AG09309 (cell line): ENCODE results near the gene DEAF1.
"Not testable (repeated sequence)": the region's sequence is repeated elsewhere in the genome, so short reads cannot be mapped to it uniquely, and the experiment has no call there.

ENCODE experiments used
- DNase-seq: peaks from one replicate; pipeline ENCODE4 v3.0.0-alpha.2; 2010; ENCODE audit warnings: low read depth
- H3K4me3 ChIP-seq: 2 replicates; pipeline ENCODE4 v1.5.1; 2011; ENCODE audit warnings: mild to moderate bottlenecking, low read depth, low read length, moderate library complexity; ENCODE audit not compliant: control insufficient read depth
- CTCF ChIP-seq: IDR thresholded peaks from 2 replicates; pipeline ENCODE4 v1.5.1; 2011; ENCODE audit warnings: mild to moderate bottlenecking, low read depth, low read length, inconsistent platforms; ENCODE audit not compliant: insufficient read depth, control insufficient read depth; ENCODE audit errors: missing control alignments

The DEAF1 gene

GRCh38 chr11:694563-695287, at the start of gene DEAF1:
Gene DEAF1, minus strand, starts transcription at chr11:695222. Its CDS starts 175 bp downstream, at chr11:695047.
- H3K4me3 ChIP-seq, result peak within 1 kb of the TSS; percentile 53
- DNase-seq, result peak; percentile 84
- TF ChIP-seq CTCF, result no peak

- no peak overlapping the region for H3K4me3 ChIP-seq
- no peak for TF ChIP-seq CTCF
- DNase-seq, result no peak
Measured at GRCh38 chr11:742571-743201, 47.7 kb upstream of the DEAF1 start.

- DNase-seq, result no peak
- no peak for TF ChIP-seq CTCF
Measured at GRCh38 chr11:742156-742546, 47.1 kb upstream of the DEAF1 start.

GRCh38 chr11:737899-738298, 42.9 kb upstream of the DEAF1 start:
- not testable (repeated sequence) for DNase-seq, H3K4me3 ChIP-seq

More at GRCh38 chr11:742156-742546, 47.1 kb upstream of the DEAF1 start:
- no peak overlapping the region for H3K4me3 ChIP-seq

- no peak for TF ChIP-seq CTCF
- H3K4me3 ChIP-seq, result no peak overlapping the region
Measured at GRCh38 chr11:737366-737765, 42.3 kb upstream of the DEAF1 start.

GRCh38 chr11:734541-734940, 39.5 kb upstream of the DEAF1 start:
- DNase-seq, H3K4me3 ChIP-seq: not testable (repeated sequence)

More at GRCh38 chr11:737366-737765, 42.3 kb upstream of the DEAF1 start:
- DNase-seq, result no peak

GRCh38 chr11:733072-733471, 38.0 kb upstream of the DEAF1 start:
- DNase-seq, result no peak
- TF ChIP-seq CTCF, result no peak
- H3K4me3 ChIP-seq, result no peak overlapping the region

- DNase-seq, result no peak
- TF ChIP-seq CTCF, result no peak
- H3K4me3 ChIP-seq, result no peak overlapping the region
Measured at GRCh38 chr11:729492-730074, 34.6 kb upstream of the DEAF1 start.
